NT2/D1 (cell line): Measurements from ENCODE around the gene CD300LD.
"Not testable (repeated sequence)": the region's sequence is repeated elsewhere in the genome, so short reads cannot be mapped to it uniquely, and the experiment has no call there.

Source experiments
- DNase-seq: peaks from one replicate; pipeline ENCODE4 v3.0.0-alpha.2; 2011; ENCODE audit warnings: low read depth, low spot score
- H3K27me3 ChIP-seq: 2 replicates; pipeline ENCODE4 v1.6.0; 2011; ENCODE audit warnings: mild to moderate bottlenecking; ENCODE audit not compliant: insufficient read length, insufficient read depth
- H3K36me3 ChIP-seq: 2 replicates; pipeline ENCODE4 v1.6.1; 2011; ENCODE audit warnings: mild to moderate bottlenecking, low read length, mixed read lengths; ENCODE audit not compliant: insufficient read depth, insufficient read length
- H3K4me1 ChIP-seq: 2 replicates; pipeline ENCODE4 v1.5.1; 2011; ENCODE audit not compliant: insufficient read depth, insufficient read length
- H3K4me3 ChIP-seq: 2 replicates; pipeline ENCODE4 v1.5.1; 2011; ENCODE audit warnings: low read depth; ENCODE audit not compliant: insufficient read length
- H3K9ac ChIP-seq: 2 replicates; pipeline ENCODE4 v1.6.0; 2011; ENCODE audit warnings: low read depth; ENCODE audit not compliant: insufficient read length
- H3K9me3 ChIP-seq: 2 replicates; pipeline ENCODE4 v1.5.1; 2011; ENCODE audit warnings: mild to moderate bottlenecking, low read length; ENCODE audit not compliant: insufficient read depth
- SUZ12 ChIP-seq: IDR thresholded peaks from 2 replicates; pipeline ENCODE4 v1.6.1; 2011; ENCODE audit not compliant: insufficient read length, insufficient read depth; ENCODE audit errors: extremely low read depth
- YY1 ChIP-seq: IDR thresholded peaks from 2 replicates; pipeline ENCODE4 v1.6.1; 2011; ENCODE audit not compliant: insufficient read length, insufficient read depth
- ZNF274 ChIP-seq: IDR thresholded peaks from 2 replicates; pipeline ENCODE4 v1.6.1; 2011; ENCODE audit warnings: mild to moderate bottlenecking, low read depth, low read length

CD300LD gene

DNA sequence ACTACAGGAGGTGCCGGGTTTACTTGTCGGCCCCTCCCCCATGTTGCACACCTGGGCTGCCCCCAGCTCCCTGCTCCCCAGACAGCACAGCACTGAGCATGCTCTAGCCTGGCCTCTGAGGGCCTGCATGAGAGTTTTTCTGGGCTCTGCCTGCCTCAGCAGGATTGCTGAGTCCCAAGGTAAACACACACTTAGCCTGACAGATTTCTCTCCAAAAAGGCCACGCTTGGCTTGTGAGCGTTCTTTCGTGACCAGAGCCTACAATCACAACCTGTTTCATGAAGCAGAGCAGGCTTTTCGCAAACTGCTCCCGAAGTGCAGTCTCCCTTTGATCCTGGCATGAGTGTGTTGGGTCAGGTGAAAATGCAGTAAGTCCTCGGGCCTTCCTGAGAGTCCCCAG, 41.2 kb upstream of the CD300LD start:
- H3K4me1 ChIP-seq, result peaks cover 7% of the 10 kb centered on the region
- DNase-seq, result no peak
- no peak for TF ChIP-seq SUZ12
- no peak for TF ChIP-seq YY1
- no peak for TF ChIP-seq ZNF274
- no peak overlapping the region for H3K4me3 ChIP-seq
- no peaks in the 10 kb centered on the region for H3K9me3 ChIP-seq
- H3K9ac ChIP-seq, result no peak overlapping the region
- H3K27me3 ChIP-seq, result peaks cover 2% of the 10 kb centered on the region
- H3K36me3 ChIP-seq, result no peaks in the 10 kb centered on the region

DNA sequence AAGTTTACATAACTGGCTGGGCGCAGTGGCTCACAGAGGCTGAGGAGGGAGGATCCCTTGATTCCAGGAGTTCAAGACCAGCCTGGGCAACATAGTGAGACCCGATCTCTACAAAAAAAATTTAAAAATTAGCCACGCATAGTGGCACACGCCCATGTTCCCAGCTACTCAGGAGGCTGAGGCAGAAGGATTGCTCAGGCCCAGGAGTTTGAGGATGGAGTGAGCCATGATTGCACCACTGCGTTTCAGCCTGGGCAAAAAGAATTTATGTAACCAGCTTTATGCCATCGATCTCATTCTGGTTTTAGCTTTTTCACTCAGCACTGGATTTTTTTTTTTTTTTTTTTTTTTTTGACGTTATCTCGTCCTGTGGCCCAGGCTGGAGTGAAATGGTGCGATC, 40.5 kb upstream of the CD300LD start:
- H3K36me3 ChIP-seq, result no peaks in the 10 kb centered on the region
- H3K9ac ChIP-seq, result no peak overlapping the region
- no peak for TF ChIP-seq ZNF274
- no peak for TF ChIP-seq YY1
- TF ChIP-seq SUZ12, result no peak
- no peak overlapping the region for H3K4me3 ChIP-seq
- H3K9me3 ChIP-seq, result no peaks in the 10 kb centered on the region
- DNase-seq, result no peak
- peaks cover 7% of the 10 kb centered on the region for H3K4me1 ChIP-seq
- peaks cover 2% of the 10 kb centered on the region for H3K27me3 ChIP-seq

DNA sequence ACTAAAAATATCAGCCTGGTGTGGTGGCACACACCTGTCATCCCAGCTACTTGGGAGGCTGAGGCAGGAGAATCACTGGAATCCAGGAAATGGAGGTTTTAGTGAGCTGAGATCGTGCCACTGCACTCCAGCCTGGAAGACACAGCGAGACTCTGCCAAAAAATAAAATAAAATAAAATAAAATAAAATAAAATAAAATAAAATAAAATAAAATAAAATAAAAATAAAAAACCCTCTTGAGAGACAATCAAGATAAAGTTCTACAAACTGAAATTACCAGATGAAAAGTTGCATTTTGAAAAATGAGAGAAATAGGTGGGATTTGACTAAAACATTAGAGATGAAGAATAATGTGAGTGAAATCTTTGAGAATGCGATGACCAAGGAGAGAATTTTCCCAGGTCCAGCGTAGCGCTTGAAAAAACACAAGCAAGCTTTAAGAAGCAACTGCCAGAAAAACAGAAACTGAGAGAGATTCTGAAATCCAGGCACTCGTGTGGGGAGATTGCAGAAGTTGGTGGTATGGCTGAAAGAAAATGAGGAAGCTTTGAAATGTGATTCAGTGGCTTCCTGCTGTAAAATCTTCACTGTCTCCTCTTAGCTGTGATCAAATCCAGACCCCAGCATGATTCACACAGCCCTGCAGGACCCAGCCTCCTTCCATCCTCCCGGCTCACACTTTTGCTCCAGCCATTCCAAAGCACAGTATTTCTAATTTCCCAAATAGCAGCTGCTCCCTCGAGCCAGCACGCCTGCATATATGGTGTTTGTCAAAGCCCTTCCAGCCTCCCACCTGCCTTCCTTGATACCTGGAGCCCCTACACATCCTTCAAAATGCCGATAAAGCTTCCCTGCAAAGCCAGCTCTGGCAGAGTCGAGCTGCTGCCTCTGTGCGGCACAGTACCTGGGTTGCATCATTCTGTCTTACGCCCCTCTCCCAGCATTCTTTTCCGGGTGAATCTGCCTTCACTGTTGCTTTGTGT, 39.7 kb upstream of the CD300LD start:
- TF ChIP-seq YY1 (no peak), SUZ12 (no peak), ZNF274 (no peak)
- Histone ChIP-seq H3K9ac (peak overlapping the region; percentile 23), H3K4me3 (no peak overlapping the region), H3K9me3 (peaks cover 2% of the 10 kb centered on the region; the same call in 1 of the 2 replicates), H3K4me1 (peaks cover 7% of the 10 kb centered on the region), H3K36me3 (no peaks in the 10 kb centered on the region), H3K27me3 (peaks cover 5% of the 10 kb centered on the region)
- DNase-seq, result no peak

- H3K9ac ChIP-seq, H3K4me3 ChIP-seq, DNase-seq, H3K27me3 ChIP-seq, H3K4me1 ChIP-seq, H3K36me3 ChIP-seq, H3K9me3 ChIP-seq: not testable (repeated sequence)
These were observed 38.2 kb upstream of the CD300LD start for GRCh38 chr17:74630251-74630650.

DNA sequence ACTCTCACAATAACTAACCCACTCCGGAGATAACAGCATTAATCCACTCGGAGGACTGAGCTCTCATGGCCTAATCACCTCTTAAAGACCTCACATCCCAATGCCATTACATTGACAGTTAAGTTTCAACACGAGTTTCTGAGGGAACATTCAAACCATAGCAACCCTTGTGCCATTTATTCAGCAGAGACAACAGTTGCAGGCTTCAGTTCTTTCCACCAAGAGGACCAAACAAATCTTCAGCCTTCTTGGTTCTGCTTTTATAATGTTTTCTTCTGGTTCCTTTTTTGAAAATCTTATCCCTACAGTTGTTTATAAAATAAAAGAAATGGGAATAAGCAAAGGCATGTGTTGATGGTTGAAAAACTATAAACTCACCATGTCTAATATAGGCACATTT, 33.6 kb upstream of the CD300LD start:
- H3K4me1 ChIP-seq, result no peaks in the 10 kb centered on the region
- H3K27me3 ChIP-seq, result peaks cover 19% of the 10 kb centered on the region
- H3K9ac ChIP-seq, result no peak overlapping the region
- no peaks in the 10 kb centered on the region for H3K36me3 ChIP-seq
- TF ChIP-seq ZNF274 (no peak), YY1 (no peak), SUZ12 (no peak)
- H3K4me3 ChIP-seq, result no peak overlapping the region
- H3K9me3 ChIP-seq, result peaks cover 10% of the 10 kb centered on the region; the same call in 1 of the 2 replicates
- no peak for DNase-seq

GRCh38 chr17:74624131-74624530, 32.0 kb upstream of the CD300LD start:
- Histone ChIP-seq H3K9me3 (peaks cover 10% of the 10 kb centered on the region; the same call in 1 of the 2 replicates), H3K27me3 (peaks cover 24% of the 10 kb centered on the region), H3K36me3 (no peaks in the 10 kb centered on the region), H3K4me1 (no peaks in the 10 kb centered on the region), H3K9ac (no peak overlapping the region), H3K4me3 (no peak overlapping the region)
- TF ChIP-seq SUZ12 (no peak), ZNF274 (no peak), YY1 (no peak)
- DNase-seq, result no peak

GRCh38 chr17:74623693-74624093, 31.6 kb upstream of the CD300LD start, which contains the start of gene CD300E:
TSS of gene CD300E (minus strand) at chr17:74623738. CDS start at chr17:74623621, 117 bp downstream.
- no peak within 1 kb of the TSS for H3K4me3 ChIP-seq
- no peaks in the 10 kb centered on the region for H3K4me1 ChIP-seq
- H3K9me3 ChIP-seq, result peaks cover 10% of the 10 kb centered on the region; the same call in 1 of the 2 replicates
- TF ChIP-seq ZNF274, result no peak
- peaks cover 28% of the 10 kb centered on the region for H3K27me3 ChIP-seq
- DNase-seq, result no peak
- H3K9ac ChIP-seq, result no peak within 1 kb of the TSS
- H3K36me3 ChIP-seq, result no peaks in the 10 kb centered on the region
